Lower lobe of right lung (tissue), 2 donors: ENCODE measurements around the gene ZNF438. TPM values are rescaled to one million over a fixed set of nuclear protein-coding genes. Genes with fewer than 3 reads are reported as not detected.
"Not testable (repeated sequence)": the region's sequence is repeated elsewhere in the genome, so short reads cannot be mapped to it uniquely, and the experiment has no call there.

Experiments used
- ATAC-seq, 2 donors: fragments of 200-7000 bp; cut with Tn5 transposase; one replicate each; pipeline ENCODE4 v1.9.1; 2020 to 2022; ENCODE audit warnings: mild to moderate bottlenecking in 2 of 2, moderate library complexity in 2 of 2
- DNase-seq: peaks from one replicate; pipeline ENCODE4 v3.0.0-alpha.2; 2020
- H3K27ac ChIP-seq: fragments of 200-600 bp; one replicate; pipeline ENCODE4 v1.8.0; 2022
- H3K27me3 ChIP-seq: fragments of 200-600 bp; one replicate; pipeline ENCODE4 v1.8.0; 2022; ENCODE audit warnings: low read depth
- H3K36me3 ChIP-seq: fragments of 200-600 bp; one replicate; pipeline ENCODE4 v1.8.0; 2022; ENCODE audit warnings: mild to moderate bottlenecking
- H3K4me1 ChIP-seq: fragments of 200-600 bp; one replicate; pipeline ENCODE4 v1.8.0; 2022
- H3K4me3 ChIP-seq: fragments of 200-600 bp; one replicate; pipeline ENCODE4 v1.8.0; 2022; ENCODE audit warnings: mild to moderate bottlenecking
- H3K9me3 ChIP-seq: fragments of 200-600 bp; one replicate; pipeline ENCODE4 v1.8.0; 2022
- CTCF ChIP-seq: fragments of 200-600 bp; IDR thresholded peaks from one replicate; pipeline ENCODE4 v1.8.0; 2022; ENCODE audit warnings: antibody characterized with exemption, mild to moderate bottlenecking
- intact Hi-C: fragments of 100-400 bp; cut with DNase I; formaldehyde crosslinking; loops from one replicate; pipeline ENCODE4 v1.11.0; 2022
- total RNA-seq: library from RNA; stranded (reverse); fragmentation: NEBNext Ultra II Directional; extraction: Animal tissue kit (Norgen Biotek cat#: 25700); gene quantifications from one replicate; pipeline ENCODE4 v1.2.1, GENCODE V29; 2021
- donor health status: DM: no; HTN: yes; CAD: no; lungs with severe emphysema.

The ZNF438 gene
- total RNA-seq, 1 donor from 2014 or later = 15.2 TPM

- no peak overlapping the region for H3K4me3 ChIP-seq
- intact Hi-C loops = no loop called here
- TF ChIP-seq CTCF = no peak
- no peaks in the 10 kb centered on the region for H3K4me1 ChIP-seq
- H3K9me3 ChIP-seq = no peaks in the 10 kb centered on the region
- DNase-seq (no peak), ATAC-seq (no peak)
- no peak overlapping the region for H3K27ac ChIP-seq
- no peaks in the 10 kb centered on the region for H3K27me3 ChIP-seq
- no peaks in the 10 kb centered on the region for H3K36me3 ChIP-seq
Observed at GRCh38 chr10:31058795-31059703, 27.4 kb upstream of the ZNF438 start.

GRCh38 chr10:31056678-31057077 lies 25.0 kb upstream of the ZNF438 start:
- H3K27me3 ChIP-seq, H3K27ac ChIP-seq, DNase-seq, H3K4me1 ChIP-seq, H3K9me3 ChIP-seq, H3K36me3 ChIP-seq, H3K4me3 ChIP-seq, intact Hi-C loops, ATAC-seq: not testable (repeated sequence)

- H3K27me3 ChIP-seq = no peaks in the 10 kb centered on the region
- ATAC-seq (no peak), DNase-seq (no peak)
- TF ChIP-seq CTCF = no peak
- no peaks in the 10 kb centered on the region for H3K36me3 ChIP-seq
- intact Hi-C loops = no loop called here
- no peak overlapping the region for H3K27ac ChIP-seq
- H3K4me1 ChIP-seq = no peaks in the 10 kb centered on the region
- no peak overlapping the region for H3K4me3 ChIP-seq
- H3K9me3 ChIP-seq = peaks cover 5% of the 10 kb centered on the region
Observed at GRCh38 chr10:31055573-31056251, 24.0 kb upstream of the ZNF438 start.

- Histone ChIP-seq H3K27ac (no peak overlapping the region), H3K4me3 (no peak overlapping the region), H3K36me3 (no peaks in the 10 kb centered on the region), H3K27me3 (no peaks in the 10 kb centered on the region), H3K4me1 (no peaks in the 10 kb centered on the region), H3K9me3 (peaks cover 5% of the 10 kb centered on the region)
- ATAC-seq = no peak
- TF ChIP-seq CTCF = no peak
- intact Hi-C loops = no loop called here
- DNase-seq = no peak
Observed at GRCh38 chr10:31051703-31052102, 20.0 kb upstream of the ZNF438 start.

GRCh38 chr10:31042670-31043069 lies 11.0 kb upstream of the ZNF438 start:
- H3K27me3 ChIP-seq = no peaks in the 10 kb centered on the region
- H3K36me3 ChIP-seq = no peaks in the 10 kb centered on the region
- H3K9me3 ChIP-seq = no peaks in the 10 kb centered on the region
- DNase-seq (no peak), ATAC-seq (no peak)
- no peak for TF ChIP-seq CTCF
- no peaks in the 10 kb centered on the region for H3K4me1 ChIP-seq
- no peak overlapping the region for H3K4me3 ChIP-seq
- intact Hi-C loops = no loop called here
- H3K27ac ChIP-seq = no peak overlapping the region

- no peak for DNase-seq
- intact Hi-C loops = no loop called here
- Histone ChIP-seq H3K4me1 (no peaks in the 10 kb centered on the region), H3K27me3 (no peaks in the 10 kb centered on the region), H3K27ac (no peak overlapping the region), H3K4me3 (no peak overlapping the region), H3K36me3 (no peaks in the 10 kb centered on the region), H3K9me3 (no peaks in the 10 kb centered on the region)
- no peak for TF ChIP-seq CTCF
- no peak for ATAC-seq
Observed at GRCh38 chr10:31041011-31041410, 9.3 kb upstream of the ZNF438 start.

GRCh38 chr10:31039006-31039405 lies 7.3 kb upstream of the ZNF438 start:
- H3K27me3 ChIP-seq, H3K36me3 ChIP-seq, ATAC-seq, intact Hi-C loops, H3K4me3 ChIP-seq, H3K27ac ChIP-seq, H3K9me3 ChIP-seq, DNase-seq: not testable (repeated sequence)
- H3K4me1 ChIP-seq = peaks cover 10% of the 10 kb centered on the region
